NOMO-1 treated with dmso at 0.1 percent for 144 hours (cell line): ENCODE data around the gene FGD4.
A peak's percentile ranks its signal among the peaks of the same experiment; 100 is the strongest.

Experiments used
- DNase-seq: peaks from one replicate; lab custom pipeline; 2025; ENCODE audit not compliant: unreplicated experiment; lab: John Stamatoyannopoulos, UW

Gene FGD4

GRCh38 chr12:32399370-32400113, at the start of gene FGD4:
FGD4 (plus strand) TSS chr12:32399558.
- peak; percentile 90 for DNase-seq

- DNase-seq, result no peak
Observed at GRCh38 chr12:32353540-32353939, 45.8 kb upstream of the FGD4 start.

GRCh38 chr12:32357601-32358249, 41.6 kb upstream of the FGD4 start:
- DNase-seq, result no peak

- DNase-seq, result no peak
Observed at GRCh38 chr12:32360956-32361355, 38.4 kb upstream of the FGD4 start.

GRCh38 chr12:32362892-32363291, 36.5 kb upstream of the FGD4 start:
- DNase-seq, result no peak

- DNase-seq, result peak; percentile 13
Observed at GRCh38 chr12:32365473-32366064, 33.8 kb upstream of the FGD4 start.

GRCh38 chr12:32366714-32367113, 32.6 kb upstream of the FGD4 start:
- DNase-seq, result no peak

GRCh38 chr12:32367381-32367780, 32.0 kb upstream of the FGD4 start:
- DNase-seq, result no peak

GRCh38 chr12:32369202-32369601, 30.2 kb upstream of the FGD4 start:
- DNase-seq, result no peak

GRCh38 chr12:32377344-32378055, 21.9 kb upstream of the FGD4 start:
- no peak for DNase-seq

GRCh38 chr12:32379213-32379612, 20.1 kb upstream of the FGD4 start:
- DNase-seq, result no peak

- peak; percentile 39 for DNase-seq
Observed at GRCh38 chr12:32379667-32380066, 19.7 kb upstream of the FGD4 start.

- DNase-seq, result no peak
Observed at GRCh38 chr12:32382226-32382625, 17.1 kb upstream of the FGD4 start.

GRCh38 chr12:32390572-32391219, 8.7 kb upstream of the FGD4 start:
- DNase-seq, result no peak

GRCh38 chr12:32395026-32395425, 4.3 kb upstream of the FGD4 start:
- DNase-seq, result no peak

GRCh38 chr12:32397696-32398095, 1.7 kb upstream of the FGD4 start:
- DNase-seq, result no peak

- DNase-seq, result no peak
Observed at GRCh38 chr12:32398181-32398580, 1.2 kb upstream of the FGD4 start.

- DNase-seq, result no peak
Observed at GRCh38 chr12:32398816-32399369, 465 bp upstream of the FGD4 start.

GRCh38 chr12:32400114-32400672, 835 bp downstream of the FGD4 start:
- DNase-seq, result no peak

- no peak for DNase-seq
Observed at GRCh38 chr12:32400866-32401265, 1.5 kb downstream of the FGD4 start.

- DNase-seq, result no peak
Observed at GRCh38 chr12:32402170-32402569, 2.8 kb downstream of the FGD4 start.
